Heart left ventricle (tissue), 13 donors: ENCODE data around the gene SV2B.

Experiments
- POLR2A ChIP-seq, 2 donors: fragments of 450-650 bp; IDR thresholded peaks; one replicate each; pipeline ENCODE4 v1.6.1; 2017; ENCODE audit warnings: antibody characterized with exemption in 2 of 2, mild to moderate bottlenecking in 2 of 2, moderate library complexity in 2 of 2
- TF ChIP-seq, protein P1 (sequence below), 12 donors: fragments of 200-600 bp; sonication (generic) in 4 of 12; IDR thresholded peaks; one replicate each; pipeline versions ENCODE4 v1.5.0 to v1.8.0; 2018 to 2022; ENCODE audit warnings: antibody characterized with exemption in 12 of 12, mild to moderate bottlenecking in 5 of 12
- donor health status: ischemic (EF 13 %, LVEDD 7.1; RV severe dilation, severe dysfunction).
- donor health status: DM: no; HTN: yes; CAD: no.
- donor health status: DM: no; HTN: no; CAD: no.
- donor health status: ischemic (EF 25% LVEDD 6.9; RV normal size, moderate dysfunction).
- donor health status: ischemic (EF 25% LVEDD 5.7; RV mildly dilated, moderate dysfunction).
- donor health status: ischemic (EF 35%, LVEDD 5.7; RV mildly dilated, moderate dysfunction).
- donor health status: nonischemic (EF 11% LVEDD 7.7; RV severe dilation, severe dysfunction).
- donor health status: DM: yes; HTN: yes; CAD: no.
- donor health status: PGD.
- donor health status: ischemic (EF 29% LVEDD 5.4; RV normal size, mild dysfunction).
- donor health status: nonischemic (EF 23%, LVEDD 6.1; RV moderate dilation, normal function).

DNA sequence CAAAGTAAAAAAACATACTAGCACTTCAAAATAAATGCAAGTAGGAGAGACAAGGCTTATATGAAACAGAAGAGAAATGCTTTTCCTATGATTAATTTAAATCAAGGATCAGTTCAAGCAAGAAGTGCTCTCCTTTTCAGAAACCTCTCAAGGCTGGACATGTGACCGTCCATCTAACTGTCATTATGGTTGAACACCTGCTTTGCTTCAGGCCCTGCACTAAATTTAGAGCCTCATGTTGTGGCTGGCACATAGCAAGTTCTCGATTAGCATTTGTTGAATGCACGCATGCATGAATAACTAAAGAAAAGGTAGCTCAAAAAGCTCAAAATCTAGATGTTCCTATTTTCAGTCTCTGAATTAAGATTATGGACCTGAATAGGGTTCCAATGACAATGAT is 82.0 kb downstream of the SV2B start:
- TF ChIP-seq POLR2A (IDR thresholded peaks at IDR 0.05) = no peak
- TF ChIP-seq, protein P1, sequence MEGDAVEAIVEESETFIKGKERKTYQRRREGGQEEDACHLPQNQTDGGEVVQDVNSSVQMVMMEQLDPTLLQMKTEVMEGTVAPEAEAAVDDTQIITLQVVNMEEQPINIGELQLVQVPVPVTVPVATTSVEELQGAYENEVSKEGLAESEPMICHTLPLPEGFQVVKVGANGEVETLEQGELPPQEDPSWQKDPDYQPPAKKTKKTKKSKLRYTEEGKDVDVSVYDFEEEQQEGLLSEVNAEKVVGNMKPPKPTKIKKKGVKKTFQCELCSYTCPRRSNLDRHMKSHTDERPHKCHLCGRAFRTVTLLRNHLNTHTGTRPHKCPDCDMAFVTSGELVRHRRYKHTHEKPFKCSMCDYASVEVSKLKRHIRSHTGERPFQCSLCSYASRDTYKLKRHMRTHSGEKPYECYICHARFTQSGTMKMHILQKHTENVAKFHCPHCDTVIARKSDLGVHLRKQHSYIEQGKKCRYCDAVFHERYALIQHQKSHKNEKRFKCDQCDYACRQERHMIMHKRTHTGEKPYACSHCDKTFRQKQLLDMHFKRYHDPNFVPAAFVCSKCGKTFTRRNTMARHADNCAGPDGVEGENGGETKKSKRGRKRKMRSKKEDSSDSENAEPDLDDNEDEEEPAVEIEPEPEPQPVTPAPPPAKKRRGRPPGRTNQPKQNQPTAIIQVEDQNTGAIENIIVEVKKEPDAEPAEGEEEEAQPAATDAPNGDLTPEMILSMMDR (IDR thresholded peaks at IDR 0.05) = no peak
